Mucosa of descending colon (tissue), 3 donors: ENCODE data around the gene HDAC8. TPM values are rescaled to one million over a fixed set of nuclear protein-coding genes. Genes with fewer than 3 reads are reported as not detected.

Experiments used
- ATAC-seq: fragments of 200-7000 bp; cut with Tn5 transposase; one replicate; pipeline ENCODE4 v1.9.1; 2020; ENCODE audit warnings: mild to moderate bottlenecking, moderate library complexity
- DNase-seq, 3 donors: peaks; one replicate each; pipeline ENCODE4 v3.0.0-alpha.2; 2020
- H3K36me3 ChIP-seq: fragments of 200-600 bp; one replicate; pipeline ENCODE4 v1.8.0; 2021; ENCODE audit warnings: low read depth, mild to moderate bottlenecking
- H3K4me1 ChIP-seq: fragments of 200-600 bp; one replicate; pipeline ENCODE4 v1.8.0; 2021; ENCODE audit warnings: low read depth, mild to moderate bottlenecking
- H3K4me3 ChIP-seq: fragments of 200-600 bp; one replicate; pipeline ENCODE4 v1.8.0; 2021; ENCODE audit warnings: mild to moderate bottlenecking
- H3K9me3 ChIP-seq: fragments of 200-600 bp; one replicate; pipeline ENCODE4 v1.8.0; 2021; ENCODE audit warnings: mild to moderate bottlenecking
- intact Hi-C, 2 donors: fragments of 100-400 bp; cut with DNase I in 1 of 2; cut with micrococcal nuclease in 1 of 2; formaldehyde crosslinking; loops; one replicate each; pipeline versions ENCODE4 v1.11.0 to v1.11.1; 2022; cut with DNase I, micrococcal nuclease
- total RNA-seq, 3 donors: library from RNA; stranded (reverse); fragmentation: NEBNext Ultra II Directional in 2 of 3; extraction: Animal tissue kit (Norgen Biotek cat#: 25700) in 2 of 3; gene quantifications; one replicate each; pipeline versions ENCODE4 v1.2.1 to v1.2.4, GENCODE V29; 2021 to 2023
- TF ChIP-seq, protein P1 (sequence below): fragments of 200-600 bp; IDR thresholded peaks from one replicate; pipeline ENCODE4 v1.8.0; 2022; ENCODE audit warnings: antibody characterized with exemption, mild to moderate bottlenecking
- donor health status: DM: no; HTN: no; CAD: no; lungs with moderate emphysema.
- donor health status: DM: no; HTN: no; CAD: no.
- donor health status: DM: no; HTN: yes; CAD: no.

Gene HDAC8
- total RNA-seq, 3 donors from 2014 or later: 24.4 to 29.4 (median 28.5) TPM

DNA sequence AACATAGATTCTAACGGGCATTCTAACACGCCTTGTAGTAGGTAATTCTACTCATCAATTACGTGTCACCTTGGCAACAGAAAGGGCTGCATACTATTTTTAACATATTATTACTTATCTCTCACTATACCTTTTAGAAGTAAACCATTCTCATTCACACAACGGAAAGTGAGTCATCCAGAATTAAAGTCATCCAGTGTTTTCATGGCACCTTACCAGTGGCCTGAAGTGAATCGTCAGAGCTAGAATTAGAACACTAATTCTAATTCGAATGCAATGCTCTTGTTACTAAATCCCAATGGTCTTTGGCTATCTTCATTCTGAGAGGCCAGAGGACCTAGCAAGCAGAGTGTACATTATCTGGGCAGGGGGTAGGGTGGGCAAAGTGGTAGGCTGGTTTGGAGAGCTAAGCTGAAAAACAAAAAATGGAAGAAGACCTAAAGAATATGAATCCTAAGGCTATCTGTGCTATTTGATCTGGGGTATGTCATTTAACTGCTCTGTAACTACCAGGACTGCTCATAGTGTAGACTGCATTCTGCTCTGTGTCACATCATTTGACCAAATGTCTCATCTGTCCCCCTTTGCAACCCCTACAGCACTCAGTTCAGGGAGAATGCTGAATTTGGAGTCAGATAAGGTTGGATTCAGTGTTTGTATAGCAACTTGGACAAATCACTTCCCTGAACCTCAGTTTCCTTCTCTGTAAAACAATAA lies 96.5 kb downstream of the HDAC8 start:
- H3K9me3 ChIP-seq: no peaks in the 10 kb centered on the region
- H3K4me3 ChIP-seq: no peak overlapping the region
- DNase-seq (no peak), ATAC-seq (no peak)
- TF ChIP-seq, protein P1, sequence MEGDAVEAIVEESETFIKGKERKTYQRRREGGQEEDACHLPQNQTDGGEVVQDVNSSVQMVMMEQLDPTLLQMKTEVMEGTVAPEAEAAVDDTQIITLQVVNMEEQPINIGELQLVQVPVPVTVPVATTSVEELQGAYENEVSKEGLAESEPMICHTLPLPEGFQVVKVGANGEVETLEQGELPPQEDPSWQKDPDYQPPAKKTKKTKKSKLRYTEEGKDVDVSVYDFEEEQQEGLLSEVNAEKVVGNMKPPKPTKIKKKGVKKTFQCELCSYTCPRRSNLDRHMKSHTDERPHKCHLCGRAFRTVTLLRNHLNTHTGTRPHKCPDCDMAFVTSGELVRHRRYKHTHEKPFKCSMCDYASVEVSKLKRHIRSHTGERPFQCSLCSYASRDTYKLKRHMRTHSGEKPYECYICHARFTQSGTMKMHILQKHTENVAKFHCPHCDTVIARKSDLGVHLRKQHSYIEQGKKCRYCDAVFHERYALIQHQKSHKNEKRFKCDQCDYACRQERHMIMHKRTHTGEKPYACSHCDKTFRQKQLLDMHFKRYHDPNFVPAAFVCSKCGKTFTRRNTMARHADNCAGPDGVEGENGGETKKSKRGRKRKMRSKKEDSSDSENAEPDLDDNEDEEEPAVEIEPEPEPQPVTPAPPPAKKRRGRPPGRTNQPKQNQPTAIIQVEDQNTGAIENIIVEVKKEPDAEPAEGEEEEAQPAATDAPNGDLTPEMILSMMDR: no peak
- H3K36me3 ChIP-seq: no peaks in the 10 kb centered on the region
- H3K4me1 ChIP-seq: no peaks in the 10 kb centered on the region
- intact Hi-C loops: no loop called here

DNA sequence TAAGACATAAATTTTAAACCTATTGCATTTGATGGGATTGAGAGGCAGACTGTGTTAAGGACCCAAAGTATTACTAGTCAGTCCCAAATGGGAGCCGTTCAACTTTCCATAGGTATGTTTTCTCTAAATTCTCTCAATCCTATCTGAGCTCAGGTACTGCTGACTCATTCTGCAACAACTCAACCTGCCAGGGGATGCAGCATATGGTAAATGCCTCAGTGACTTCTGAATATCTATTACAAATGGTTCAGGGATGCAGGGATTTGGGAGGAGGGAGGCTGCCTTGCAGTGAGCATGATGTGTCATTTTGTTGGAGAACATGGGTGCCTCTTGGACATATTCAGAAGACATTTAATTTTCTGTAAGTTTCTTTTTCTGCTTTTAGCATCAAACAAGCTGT lies 97.3 kb downstream of the HDAC8 start:
- H3K4me3 ChIP-seq: no peak overlapping the region
- DNase-seq (no peak), ATAC-seq (no peak)
- H3K9me3 ChIP-seq: no peaks in the 10 kb centered on the region
- no peaks in the 10 kb centered on the region for H3K4me1 ChIP-seq
- intact Hi-C loops: no loop called here
- TF ChIP-seq, protein P1: no peak
- no peaks in the 10 kb centered on the region for H3K36me3 ChIP-seq

DNA sequence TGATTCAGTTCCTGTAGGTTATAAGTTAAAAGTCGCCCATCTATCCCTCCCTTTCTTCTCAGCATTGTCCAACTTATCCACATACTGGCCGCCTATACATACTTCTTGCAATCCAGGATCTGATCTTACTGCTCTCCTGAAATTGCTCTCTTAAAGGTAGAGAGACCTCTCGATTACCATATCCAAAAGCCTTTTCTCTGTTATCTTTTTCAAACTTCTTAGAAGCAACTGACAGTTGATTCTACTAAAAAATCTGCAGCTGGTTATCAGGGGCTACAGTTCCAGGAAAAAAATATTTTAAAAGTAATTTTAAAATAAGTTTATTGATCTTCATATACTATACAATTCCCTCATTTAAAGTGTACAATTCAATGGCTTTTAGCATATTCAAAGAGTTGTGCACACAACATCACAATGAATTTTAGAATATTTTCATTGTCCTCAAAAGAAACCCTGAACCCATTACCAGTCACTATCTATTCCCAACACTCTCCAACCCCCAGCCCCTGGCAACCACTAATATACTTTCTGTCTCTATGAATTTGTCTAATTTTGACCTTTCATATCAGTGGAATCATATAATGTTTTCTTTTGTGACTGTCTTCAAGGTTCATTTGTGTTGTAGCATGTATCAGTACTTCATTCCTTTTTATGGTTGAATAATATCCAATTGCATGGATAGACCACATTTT lies 102.0 kb downstream of the HDAC8 start:
- H3K9me3 ChIP-seq: no peaks in the 10 kb centered on the region
- DNase-seq (no peak), ATAC-seq (no peak)
- intact Hi-C loops: no loop called here
- no peak overlapping the region for H3K4me3 ChIP-seq
- TF ChIP-seq, protein P1: no peak
- H3K4me1 ChIP-seq: no peaks in the 10 kb centered on the region
- no peaks in the 10 kb centered on the region for H3K36me3 ChIP-seq

DNA sequence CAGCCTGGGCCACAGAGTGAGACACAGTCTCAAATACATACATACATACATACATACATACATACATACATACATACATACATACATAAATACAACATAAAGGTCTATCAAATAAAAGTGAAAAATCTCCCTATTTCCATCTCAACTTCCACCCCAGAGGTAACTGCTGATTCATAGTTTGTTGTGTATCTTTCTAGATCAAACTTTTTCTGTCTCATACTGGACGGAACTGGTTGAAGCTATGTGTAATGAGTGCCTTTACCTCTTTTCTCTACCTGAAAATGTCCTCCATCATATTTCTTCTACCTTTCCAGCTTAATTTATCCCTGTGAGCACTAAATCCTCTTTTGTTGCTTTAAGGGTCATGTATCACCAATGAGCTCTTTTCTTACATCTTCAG lies 102.5 kb downstream of the HDAC8 start:
- TF ChIP-seq, protein P1: no peak
- Histone ChIP-seq H3K4me1 (no peaks in the 10 kb centered on the region), H3K36me3 (no peaks in the 10 kb centered on the region), H3K4me3 (no peak overlapping the region), H3K9me3 (no peaks in the 10 kb centered on the region)
- ATAC-seq (no peak), DNase-seq (no peak)
- intact Hi-C loops: no loop called here

DNA sequence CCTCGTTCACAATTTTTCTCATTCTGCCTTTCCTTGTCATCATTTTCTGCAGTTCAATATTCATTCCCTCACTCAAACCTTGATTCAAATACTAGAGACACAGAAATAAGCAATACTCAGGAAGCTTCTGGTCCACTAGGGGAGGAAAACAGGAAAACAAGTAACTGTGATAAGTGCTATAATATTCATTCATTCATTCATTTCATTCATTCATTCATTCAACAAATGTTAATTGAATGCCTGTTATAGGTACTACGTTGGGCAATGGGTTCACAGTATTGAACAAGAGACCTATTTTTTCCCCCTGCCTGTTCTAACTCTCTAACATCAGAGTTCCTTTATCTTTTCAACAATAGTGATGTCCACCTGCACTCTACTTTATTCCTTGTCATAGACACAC lies 104.0 kb downstream of the HDAC8 start:
- Histone ChIP-seq H3K4me1 (no peaks in the 10 kb centered on the region), H3K9me3 (no peaks in the 10 kb centered on the region), H3K4me3 (no peak overlapping the region), H3K36me3 (no peaks in the 10 kb centered on the region)
- DNase-seq: no peak
- TF ChIP-seq, protein P1: no peak
- intact Hi-C loops: no loop called here
- ATAC-seq: no peak
